Fibroblast of skin of abdomen (primary cell): ENCODE results near the gene SCGB1C1.
"Not testable (repeated sequence)": the region's sequence is repeated elsewhere in the genome, so short reads cannot be mapped to it uniquely, and the experiment has no call there.

Experiments
- DNase-seq: peaks from one replicate; pipeline ENCODE4 v3.0.0-alpha.2; 2013

Gene SCGB1C1

DNA sequence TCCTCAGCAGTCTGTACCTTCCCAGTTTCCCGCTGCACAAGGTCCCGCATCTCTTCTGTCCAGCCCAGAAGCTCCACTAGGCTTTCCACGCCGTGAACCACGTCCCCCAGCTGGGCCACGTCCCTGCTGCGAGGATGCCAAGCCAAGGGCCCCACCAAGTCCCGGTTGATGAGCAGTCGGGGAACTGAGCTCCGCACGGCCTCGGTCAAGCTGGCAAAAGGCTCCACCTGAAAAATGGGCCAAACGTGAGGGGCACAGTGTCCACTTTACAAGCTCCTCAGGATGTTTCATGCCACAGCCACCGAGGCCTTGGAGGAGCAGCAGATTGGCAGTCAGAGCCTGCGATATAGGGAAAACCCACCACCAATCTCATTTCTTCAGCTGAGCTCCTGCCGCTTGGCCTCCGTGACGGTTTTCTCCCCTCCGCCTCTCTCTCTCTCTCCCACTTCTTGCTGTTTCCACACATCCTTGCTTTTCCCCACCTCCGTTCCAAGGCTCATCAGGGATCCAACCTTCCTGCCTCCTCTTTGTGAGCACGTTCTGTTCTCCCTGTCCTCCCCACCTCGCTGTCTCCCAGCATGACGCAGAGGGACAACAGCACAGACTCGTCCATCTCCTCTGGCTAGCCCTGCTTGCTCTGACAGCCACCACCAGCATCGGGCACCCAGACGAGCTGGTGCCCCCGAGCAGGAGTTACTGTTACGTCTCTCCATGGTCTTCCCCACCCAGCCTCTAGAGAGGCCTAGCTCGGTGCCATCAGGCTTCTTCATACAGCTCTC lies 26.1 kb downstream of the SCGB1C1 start:
- DNase-seq = no peak

DNA sequence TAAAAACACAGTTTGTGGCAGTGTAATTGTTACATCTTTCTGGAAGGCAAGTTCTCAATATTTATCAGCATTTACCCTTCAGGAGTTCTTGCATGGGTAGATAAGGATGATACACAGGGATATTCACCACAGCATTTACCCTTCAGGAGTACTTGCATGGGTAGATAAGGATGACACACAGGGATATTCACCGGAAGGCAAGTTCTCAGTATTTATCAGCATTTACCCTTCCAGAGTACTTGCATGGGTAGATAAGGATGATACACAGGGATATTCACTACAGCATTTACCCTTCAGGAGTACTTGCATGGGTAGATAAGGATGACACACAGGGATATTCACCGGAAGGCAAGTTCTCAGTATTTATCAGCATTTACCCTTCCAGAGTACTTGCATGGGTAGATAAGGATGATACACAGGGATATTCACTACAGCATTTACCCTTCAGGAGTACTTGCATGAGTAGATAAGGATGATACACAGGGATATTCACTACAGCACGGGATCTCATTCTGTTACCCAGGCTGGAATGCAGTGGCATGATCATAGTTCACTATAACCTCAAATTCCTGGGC lies 27.9 kb downstream of the SCGB1C1 start:
- not testable (repeated sequence) for DNase-seq

DNA sequence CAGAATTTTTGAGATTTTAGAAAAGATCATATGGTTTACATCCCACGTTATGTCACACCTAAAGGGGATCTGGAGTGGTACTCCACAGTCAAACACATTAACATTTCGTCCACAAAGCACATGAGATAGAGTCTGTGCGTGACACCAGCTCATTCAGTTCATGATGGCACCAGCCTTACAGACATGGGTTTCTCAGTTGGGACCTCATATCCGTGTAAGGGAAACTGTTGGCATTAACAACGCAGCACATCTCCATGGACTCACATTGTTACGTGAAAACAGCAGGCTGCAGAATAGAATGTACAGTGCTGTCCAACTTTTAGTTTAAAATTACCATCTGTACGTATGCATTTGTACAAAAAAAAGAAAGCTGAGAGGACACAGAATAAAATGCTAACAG lies 28.7 kb downstream of the SCGB1C1 start:
- no peak for DNase-seq

DNA sequence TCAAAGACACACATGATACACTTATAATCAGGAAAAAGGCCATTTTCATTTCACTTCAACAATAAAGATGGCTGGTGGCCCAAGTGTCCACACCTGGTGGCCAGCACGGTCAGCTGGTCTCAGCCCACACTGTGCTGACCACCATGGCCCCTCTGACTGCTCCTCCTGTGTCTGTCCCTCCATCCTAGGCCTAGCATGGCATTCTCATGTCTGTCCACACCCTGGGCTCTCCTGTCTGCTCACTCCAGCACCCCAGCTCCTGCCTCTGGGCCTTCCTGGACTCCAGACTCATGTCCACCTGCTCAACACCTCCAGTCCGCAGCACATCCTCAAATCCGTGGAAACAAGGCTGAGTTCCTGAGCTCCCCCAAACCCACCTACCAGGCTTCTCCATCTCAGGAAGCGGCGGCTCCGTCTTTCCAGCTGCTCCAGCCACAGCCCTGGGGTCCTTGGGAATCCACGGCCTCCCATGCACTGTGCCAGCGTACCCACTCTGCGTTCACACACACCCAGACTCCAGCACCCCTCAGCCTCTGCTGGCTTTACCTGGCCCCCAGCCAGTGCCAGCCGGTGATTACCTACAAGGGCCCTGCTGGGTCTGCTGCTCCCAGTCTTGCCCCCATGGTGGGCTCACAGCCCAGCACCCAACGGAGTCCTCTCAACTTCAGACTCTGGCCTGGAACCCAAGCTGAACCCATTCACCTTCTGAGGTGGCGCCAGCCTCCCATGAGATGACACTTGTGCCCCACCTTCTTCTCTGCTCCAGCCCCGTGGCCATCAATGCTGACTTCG lies 29.3 kb downstream of the SCGB1C1 start:
- DNase-seq = no peak

GRCh38 chr11:223026-223789 lies 30.3 kb downstream of the SCGB1C1 start:
- DNase-seq = no peak

DNA sequence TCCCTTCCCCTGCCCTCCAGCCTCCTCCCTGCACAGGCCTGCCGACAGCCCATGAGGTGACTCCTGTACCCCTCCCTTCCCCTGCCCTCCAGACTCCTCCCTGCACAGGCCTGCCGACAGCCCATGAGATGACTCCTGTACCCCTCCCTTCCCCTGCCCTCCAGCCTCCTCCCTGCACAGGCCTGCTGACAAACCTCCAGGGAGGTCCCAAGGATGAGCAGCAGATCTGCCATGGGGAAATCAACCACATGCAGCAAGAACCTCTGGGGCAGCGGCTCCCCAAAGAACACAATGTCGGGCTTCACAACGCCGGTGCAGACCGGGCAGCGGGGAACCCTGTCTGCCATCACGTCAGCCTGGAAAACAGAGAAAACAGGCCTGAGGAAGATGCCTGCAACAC lies 31.0 kb downstream of the SCGB1C1 start:
- no peak for DNase-seq

- no peak for DNase-seq
Measured at GRCh38 chr11:224424-224823, 31.5 kb downstream of the SCGB1C1 start.

GRCh38 chr11:225734-226453 lies 33.0 kb downstream of the SCGB1C1 start:
- DNase-seq = no peak

- no peak for DNase-seq
Measured at GRCh38 chr11:227824-228379, 35.0 kb downstream of the SCGB1C1 start.

GRCh38 chr11:230431-230830 lies 37.6 kb downstream of the SCGB1C1 start:
- DNase-seq = no peak

GRCh38 chr11:232783-233565 lies 40.1 kb downstream of the SCGB1C1 start:
- DNase-seq = no peak

GRCh38 chr11:235180-235579 lies 42.3 kb downstream of the SCGB1C1 start:
- no peak for DNase-seq

GRCh38 chr11:235609-235996 lies 42.7 kb downstream of the SCGB1C1 start:
- DNase-seq = no peak

DNA sequence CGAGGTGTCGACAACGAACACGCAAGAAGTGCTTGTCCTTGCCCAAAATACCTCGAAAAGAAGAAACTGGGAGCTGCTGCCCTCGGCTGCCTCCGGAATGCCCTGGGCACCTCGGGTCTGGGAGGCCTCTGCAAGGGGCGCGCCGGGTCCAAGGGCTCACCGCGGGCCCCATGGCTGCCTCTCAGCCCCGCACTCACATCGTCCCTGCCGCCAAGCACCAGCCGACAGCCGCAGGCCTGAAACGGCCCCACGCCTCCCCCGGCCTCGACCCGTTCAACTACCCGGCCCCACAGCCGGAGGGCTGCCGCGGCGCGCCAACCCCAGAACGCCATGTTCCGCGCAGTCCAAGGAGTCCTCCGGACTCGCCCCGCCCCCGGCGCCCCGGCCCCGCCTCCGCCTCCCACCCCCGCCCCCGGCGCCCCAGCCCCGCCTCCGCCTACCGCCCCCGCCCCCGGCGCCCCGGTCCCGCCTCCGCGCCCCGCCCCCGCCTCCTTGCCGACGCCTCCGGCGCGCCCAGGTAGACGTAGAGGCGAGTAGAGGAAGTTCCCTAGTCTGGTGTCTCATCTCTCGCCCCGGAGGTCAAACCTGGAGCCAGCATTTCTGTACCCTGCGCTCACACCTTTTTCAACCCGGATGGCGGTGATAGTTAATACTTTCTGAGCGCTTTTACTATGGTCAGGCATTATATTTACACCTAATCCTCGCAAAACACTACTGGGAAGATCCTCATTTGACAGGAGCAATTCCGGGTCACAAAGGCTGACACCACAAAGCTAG lies 43.3 kb downstream of the SCGB1C1 start, which contains the start of gene SIRT3:
Gene SIRT3, minus strand, starts transcription at position 346 of the 777 bp plus-strand sequence. Its CDS starts 14 bp downstream, at position 332.
- peak; percentile 84 for DNase-seq

GRCh38 chr11:236774-237767 lies 44.2 kb downstream of the SCGB1C1 start, which contains the start of gene PSMD13:
PSMD13 (plus strand) TSS chr11:236976; CDS start chr11:237050, 74 bp downstream.
- peak; percentile 81 for DNase-seq

- DNase-seq = not testable (repeated sequence)
Measured at GRCh38 chr11:238346-238745, 45.5 kb downstream of the SCGB1C1 start.

DNA sequence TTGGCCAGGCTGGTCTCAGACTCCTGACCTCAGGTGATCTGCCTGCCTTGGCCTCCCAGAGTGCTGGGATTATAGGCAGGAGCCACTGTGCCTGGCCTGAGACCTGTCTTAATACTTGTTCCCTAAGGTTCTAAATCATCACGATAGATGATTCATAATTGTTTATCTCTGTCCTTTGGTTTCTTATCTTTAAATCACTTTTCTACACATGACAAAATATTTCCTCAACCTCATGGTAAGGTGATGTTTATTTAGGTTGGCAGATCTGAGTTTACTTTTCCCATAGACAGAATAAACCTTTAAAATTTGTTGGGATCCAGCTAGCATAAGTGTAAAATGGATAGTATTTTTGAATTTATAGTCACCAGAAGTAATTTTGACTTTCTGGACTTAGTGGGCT lies 47.4 kb downstream of the SCGB1C1 start:
- DNase-seq = no peak

GRCh38 chr11:241634-242033 lies 48.8 kb downstream of the SCGB1C1 start:
- no peak for DNase-seq
